ENCODE results near the gene PGF. TPM values are rescaled to one million over a fixed set of nuclear protein-coding genes. Genes with fewer than 3 reads are reported as not detected.

PGF gene
- total and polyA plus RNA-seq, 4 experiments from 2014 or later = 0.11 to 0.13 TPM; not detected in 2

DNA sequence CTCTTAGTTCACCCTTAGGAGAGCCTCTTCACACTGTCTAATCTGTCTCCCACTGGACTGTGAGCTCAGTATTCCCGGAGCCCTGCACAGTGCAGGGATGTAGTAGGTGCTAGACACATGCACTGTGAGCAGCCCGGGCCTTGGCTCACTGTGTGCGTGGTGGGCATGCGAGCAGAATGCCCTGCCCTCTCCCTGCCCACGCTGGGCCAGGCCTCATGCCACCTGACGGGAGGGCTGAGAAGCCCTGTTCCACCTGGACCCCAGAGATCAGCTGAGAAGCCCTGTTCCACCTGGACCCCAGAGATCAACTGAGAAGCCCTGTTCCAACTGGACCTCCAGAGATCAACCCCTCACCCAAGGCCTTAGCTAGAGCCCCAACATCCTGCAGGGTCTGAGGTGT lies 43.3 kb downstream of the PGF start:
- Mint-ChIP-seq H3K9me3 (no peaks in the 10 kb centered on the region), H3K4me1 (no peaks in the 10 kb centered on the region), H3K27me3 (no peaks in the 10 kb centered on the region), H3K27ac (no peak overlapping the region), H3K36me3 (no peaks in the 10 kb centered on the region), H3K4me3 (no peak overlapping the region)
- no peak for DNase-seq
- Histone ChIP-seq H3K4me3 (ENCODE audit: low read length in 2 of 2) (no peak overlapping the region), H3K36me3 (ENCODE audit: insufficient read depth, low read length) (no peaks in the 10 kb centered on the region), H3K27ac (ENCODE audit: low read depth, low read length) (no peak overlapping the region), H3K9me3 (ENCODE audit: control insufficient read depth in 1 of 2, low read length in 2 of 2) (no peaks in the 10 kb centered on the region), H3K4me1 (ENCODE audit: insufficient read depth, low read length) (no peaks in the 10 kb centered on the region), H3K27me3 (ENCODE audit: insufficient read depth, low read length) (no peaks in the 10 kb centered on the region)
- POLR2A ChIA-PET (ENCODE audit: partially characterized antibody) = no interaction called here
- CTCF ChIA-PET (ENCODE audit: partially characterized antibody) = interaction anchor here (1.2 to 2.2 kb wide), 2 partner anchors 52 to 176 kb away, joined by 5 to 6 read pairs; no protein-coding TSS in a partner anchor
- intact Hi-C loops (cut with micrococcal nuclease) = no loop called here

- H3K27me3 ChIP-seq (ENCODE audit: insufficient read depth, low read length) = no peaks in the 10 kb centered on the region
- H3K9me3 ChIP-seq (ENCODE audit: control insufficient read depth in 1 of 2, low read length in 2 of 2) = no peaks in the 10 kb centered on the region
- Mint-ChIP-seq H3K36me3 (no peaks in the 10 kb centered on the region), H3K4me1 (no peaks in the 10 kb centered on the region), H3K4me3 (no peak overlapping the region), H3K27ac (peak overlapping the region in 1 of 7 donors; percentile 86), H3K27me3 (no peaks in the 10 kb centered on the region), H3K9me3 (no peaks in the 10 kb centered on the region)
- POLR2A ChIA-PET (ENCODE audit: partially characterized antibody) = no interaction called here
- H3K4me3 ChIP-seq (ENCODE audit: low read length in 2 of 2) = no peak overlapping the region
- no peak for DNase-seq
- intact Hi-C loops (cut with micrococcal nuclease) = no loop called here
- no peaks in the 10 kb centered on the region for H3K4me1 ChIP-seq (ENCODE audit: insufficient read depth, low read length)
- H3K27ac ChIP-seq (ENCODE audit: low read depth, low read length) = no peak overlapping the region
- no peaks in the 10 kb centered on the region for H3K36me3 ChIP-seq (ENCODE audit: insufficient read depth, low read length)
- CTCF ChIA-PET (ENCODE audit: partially characterized antibody) = interaction anchor here (1.2 to 15.6 kb wide), 3 partner anchors 51 to 176 kb away, joined by 5 to 677 read pairs (median 6); no protein-coding TSS in a partner anchor
These were observed 43.7 kb downstream of the PGF start for GRCh38 chr14:74911704-74912103.

DNA sequence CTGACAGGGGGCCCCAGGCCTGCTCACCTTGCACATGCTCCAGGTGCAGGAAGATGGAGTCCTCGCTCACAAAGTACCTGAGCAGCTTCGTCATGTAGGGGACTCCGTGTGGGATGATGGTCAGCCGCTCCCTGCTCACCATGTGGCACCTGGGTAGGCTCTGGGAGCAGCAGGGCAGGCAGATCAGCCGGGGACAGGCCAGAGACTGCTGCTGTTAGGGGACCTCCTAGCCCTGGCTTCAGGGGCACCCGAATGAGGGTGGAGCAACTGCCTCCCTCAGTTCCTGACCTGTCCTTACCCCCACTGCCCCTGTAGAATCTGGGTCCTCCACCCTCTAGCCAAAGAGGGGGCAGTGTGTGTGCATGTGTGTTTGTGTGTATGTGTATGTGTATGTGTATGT lies 44.2 kb downstream of the PGF start:
- H3K4me3 Mint-ChIP-seq = no peak overlapping the region
- ChIA-PET POLR2A (ENCODE audit: partially characterized antibody) (no interaction called here), CTCF (ENCODE audit: partially characterized antibody) (interaction anchor here (15.6 kb wide), 1 partner anchor 52 kb away, joined by 677 read pairs; no protein-coding TSS in a partner anchor)
- H3K4me1 ChIP-seq (ENCODE audit: insufficient read depth, low read length) = no peaks in the 10 kb centered on the region
- no peaks in the 10 kb centered on the region for H3K4me1 Mint-ChIP-seq
- intact Hi-C loops (cut with micrococcal nuclease) = no loop called here
- no peak overlapping the region for H3K27ac ChIP-seq (ENCODE audit: low read depth, low read length)
- DNase-seq = no peak
- no peaks in the 10 kb centered on the region for H3K27me3 Mint-ChIP-seq
- H3K9me3 Mint-ChIP-seq = no peaks in the 10 kb centered on the region
- peak overlapping the region in 1 of 7 donors; percentile 86 for H3K27ac Mint-ChIP-seq
- no peaks in the 10 kb centered on the region for H3K27me3 ChIP-seq (ENCODE audit: insufficient read depth, low read length)
- no peaks in the 10 kb centered on the region for H3K9me3 ChIP-seq (ENCODE audit: control insufficient read depth in 1 of 2, low read length in 2 of 2)
- no peaks in the 10 kb centered on the region for H3K36me3 Mint-ChIP-seq
- H3K36me3 ChIP-seq (ENCODE audit: insufficient read depth, low read length) = no peaks in the 10 kb centered on the region
- no peak overlapping the region for H3K4me3 ChIP-seq (ENCODE audit: low read length in 2 of 2)

DNA sequence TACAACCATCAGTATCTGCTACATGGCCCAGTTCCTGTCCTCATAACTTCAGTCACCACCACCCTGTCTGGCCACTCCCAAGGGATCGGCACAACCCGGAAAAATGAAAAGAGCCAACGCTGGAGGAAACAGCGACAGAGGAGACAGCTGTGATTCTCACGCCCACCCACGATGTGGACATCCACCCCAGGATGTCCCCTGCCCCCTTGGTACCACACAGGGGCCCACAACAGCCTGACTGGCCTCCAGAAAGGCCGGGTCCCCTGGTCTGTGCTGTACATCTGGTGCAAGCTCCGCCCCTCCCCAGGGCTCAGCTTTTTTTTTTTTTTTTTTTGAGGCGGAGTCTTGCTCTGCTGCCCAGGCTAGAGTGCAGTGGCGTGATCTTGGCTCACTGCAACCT lies 44.8 kb downstream of the PGF start:
- peak overlapping the region in 1 of 7 donors; percentile 35 for H3K27ac Mint-ChIP-seq
- POLR2A ChIA-PET (ENCODE audit: partially characterized antibody) = no interaction called here

DNA sequence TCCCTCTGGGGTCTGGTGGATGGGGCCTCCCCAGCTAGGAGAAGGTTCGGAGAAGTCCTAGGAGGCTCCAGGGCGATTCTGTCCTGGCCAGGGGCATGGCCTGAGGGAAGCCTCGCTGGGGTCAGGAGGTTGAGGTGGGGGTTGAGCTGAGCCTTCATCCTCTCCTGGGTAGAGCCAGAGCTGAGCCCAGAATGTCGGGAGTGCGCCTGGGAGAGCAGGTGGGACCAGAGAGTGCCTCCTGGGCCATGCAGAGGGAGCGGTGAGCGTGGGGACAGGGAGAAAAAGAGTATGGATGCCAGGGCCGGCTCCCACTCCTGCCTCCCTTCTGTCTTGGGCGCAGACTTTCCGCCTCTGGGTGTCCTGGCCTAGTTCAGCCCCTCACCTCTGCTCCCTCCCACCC lies 45.5 kb downstream of the PGF start:
- intact Hi-C loops (cut with micrococcal nuclease) = no loop called here
- no peaks in the 10 kb centered on the region for H3K27me3 ChIP-seq (ENCODE audit: insufficient read depth, low read length)
- no peaks in the 10 kb centered on the region for H3K36me3 ChIP-seq (ENCODE audit: insufficient read depth, low read length)
- H3K4me1 ChIP-seq (ENCODE audit: insufficient read depth, low read length) = peaks cover 4% of the 10 kb centered on the region
- H3K9me3 ChIP-seq (ENCODE audit: control insufficient read depth in 1 of 2, low read length in 2 of 2) = no peaks in the 10 kb centered on the region
- no peaks in the 10 kb centered on the region for H3K27me3 Mint-ChIP-seq
- H3K4me3 Mint-ChIP-seq = no peak overlapping the region
- H3K4me1 Mint-ChIP-seq = peaks cover 0 to 9% (median 4%) of the 10 kb centered on the region in 4 donors
- no peak overlapping the region for H3K4me3 ChIP-seq (ENCODE audit: low read length in 2 of 2)
- H3K27ac Mint-ChIP-seq = no peak overlapping the region
- ChIA-PET POLR2A (ENCODE audit: partially characterized antibody) (no interaction called here), CTCF (ENCODE audit: partially characterized antibody) (interaction anchor here (1.7 to 15.6 kb wide), 3 partner anchors 9 to 178 kb away, joined by 6 to 677 read pairs (median 41); no protein-coding TSS in a partner anchor)
- no peaks in the 10 kb centered on the region for H3K9me3 Mint-ChIP-seq
- no peak overlapping the region for H3K27ac ChIP-seq (ENCODE audit: low read depth, low read length)
- DNase-seq = no peak
- peaks cover 0 to 6% of the 10 kb centered on the region in 2 donors for H3K36me3 Mint-ChIP-seq

More for the DNA sequence above, 44.8 kb downstream of the PGF start:
- H3K9me3 ChIP-seq (ENCODE audit: control insufficient read depth in 1 of 2, low read length in 2 of 2) = no peaks in the 10 kb centered on the region
- peaks cover 4% of the 10 kb centered on the region for H3K4me1 ChIP-seq (ENCODE audit: insufficient read depth, low read length)
- no peak for DNase-seq
- CTCF ChIA-PET (ENCODE audit: partially characterized antibody) = interaction anchor here (15.6 kb wide), 1 partner anchor 52 kb away, joined by 677 read pairs; no protein-coding TSS in a partner anchor
- Mint-ChIP-seq H3K4me3 (no peak overlapping the region), H3K36me3 (peaks cover 0 to 3% of the 10 kb centered on the region in 2 donors), H3K9me3 (no peaks in the 10 kb centered on the region), H3K4me1 (peaks cover 0 to 4% (median 3%) of the 10 kb centered on the region in 4 donors), H3K27me3 (no peaks in the 10 kb centered on the region)
- no peaks in the 10 kb centered on the region for H3K36me3 ChIP-seq (ENCODE audit: insufficient read depth, low read length)
- H3K27me3 ChIP-seq (ENCODE audit: insufficient read depth, low read length) = no peaks in the 10 kb centered on the region
- H3K4me3 ChIP-seq (ENCODE audit: low read length in 2 of 2) = no peak overlapping the region
- H3K27ac ChIP-seq (ENCODE audit: low read depth, low read length) = no peak overlapping the region
- intact Hi-C loops (cut with micrococcal nuclease) = no loop called here

GRCh38 chr14:74909501-74909900 lies 45.9 kb downstream of the PGF start:
- no peak overlapping the region for H3K4me3 ChIP-seq (ENCODE audit: low read length in 2 of 2)
- ChIA-PET CTCF (ENCODE audit: partially characterized antibody) (interaction anchor here (1.7 to 15.6 kb wide), 3 partner anchors 8 to 179 kb away, joined by 6 to 677 read pairs (median 41); no protein-coding TSS in a partner anchor), POLR2A (ENCODE audit: partially characterized antibody) (no interaction called here)
- Mint-ChIP-seq H3K36me3 (peaks cover 0 to 10% of the 10 kb centered on the region in 2 donors), H3K9me3 (peaks cover 0 to 2% (median 0%) of the 10 kb centered on the region in 8 donors), H3K27me3 (no peaks in the 10 kb centered on the region), H3K27ac (no peak overlapping the region), H3K4me1 (peaks cover 0 to 13% (median 6%) of the 10 kb centered on the region in 4 donors), H3K4me3 (no peak overlapping the region)
- intact Hi-C loops (cut with micrococcal nuclease) = no loop called here
- no peaks in the 10 kb centered on the region for H3K36me3 ChIP-seq (ENCODE audit: insufficient read depth, low read length)
- DNase-seq = no peak
- H3K4me1 ChIP-seq (ENCODE audit: insufficient read depth, low read length) = peaks cover 4% of the 10 kb centered on the region
- no peaks in the 10 kb centered on the region for H3K27me3 ChIP-seq (ENCODE audit: insufficient read depth, low read length)
- H3K9me3 ChIP-seq (ENCODE audit: control insufficient read depth in 1 of 2, low read length in 2 of 2) = no peaks in the 10 kb centered on the region
- H3K27ac ChIP-seq (ENCODE audit: low read depth, low read length) = no peak overlapping the region

DNA sequence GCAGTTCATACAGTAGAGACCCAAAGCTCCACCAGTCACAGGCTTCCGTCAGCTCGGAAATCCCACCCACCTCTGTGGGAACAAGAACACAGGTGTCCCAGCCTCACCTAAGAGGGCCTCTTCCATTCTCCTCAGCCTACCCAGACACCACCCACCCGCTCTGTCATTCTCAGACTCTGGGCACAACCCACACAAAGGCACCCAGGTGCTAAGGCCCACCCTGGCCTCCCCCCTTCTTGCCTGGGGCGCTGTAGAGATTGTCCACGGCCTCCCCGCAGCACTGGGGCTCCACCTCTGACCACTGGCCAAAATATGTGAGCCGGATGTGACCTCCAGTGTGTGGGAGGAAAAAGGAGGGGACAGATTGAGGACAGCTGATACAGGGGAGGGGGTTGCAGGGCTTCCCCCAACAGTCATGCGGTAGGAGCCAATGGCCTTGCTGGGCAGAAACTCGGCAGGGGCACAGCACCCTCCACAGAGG lies 46.5 kb downstream of the PGF start:
- H3K4me3 Mint-ChIP-seq = no peak overlapping the region

More for the DNA sequence above, 46.5 kb downstream of the PGF start:
- Histone ChIP-seq H3K4me3 (ENCODE audit: low read length in 2 of 2) (no peak overlapping the region), H3K27me3 (ENCODE audit: insufficient read depth, low read length) (no peaks in the 10 kb centered on the region), H3K27ac (ENCODE audit: low read depth, low read length) (no peak overlapping the region), H3K9me3 (ENCODE audit: control insufficient read depth in 1 of 2, low read length in 2 of 2) (no peaks in the 10 kb centered on the region), H3K36me3 (ENCODE audit: insufficient read depth, low read length) (no peaks in the 10 kb centered on the region), H3K4me1 (ENCODE audit: insufficient read depth, low read length) (peaks cover 4% of the 10 kb centered on the region)
- intact Hi-C loops (cut with micrococcal nuclease) = no loop called here
- no peak overlapping the region for H3K27ac Mint-ChIP-seq
- ChIA-PET POLR2A (ENCODE audit: partially characterized antibody) (interaction anchor here (0.8 kb wide), 1 partner anchor 25 kb away, joined by 3 read pairs; no protein-coding TSS in a partner anchor), CTCF (ENCODE audit: partially characterized antibody) (interaction anchor here (1.2 to 15.6 kb wide), 7 partner anchors 8 to 179 kb away, joined by 3 to 677 read pairs (median 41); partner anchors contain the start of genes DLST and PROX2)
- DNase-seq = no peak
- H3K27me3 Mint-ChIP-seq = no peaks in the 10 kb centered on the region
- peaks cover 3 to 16% of the 10 kb centered on the region in 2 donors for H3K36me3 Mint-ChIP-seq
- peaks cover 0 to 4% (median 0%) of the 10 kb centered on the region in 8 donors for H3K9me3 Mint-ChIP-seq
- peaks cover 0 to 15% (median 7%) of the 10 kb centered on the region in 4 donors for H3K4me1 Mint-ChIP-seq
